ENCODE data around the gene GLIS2. TPM values are rescaled to one million over a fixed set of nuclear protein-coding genes. Genes with fewer than 3 reads are reported as not detected.

The GLIS2 gene
- total and polyA plus RNA-seq, 10 of the 15 experiments (the other 5 are each of a cell fraction or from before 2014, with no cell fraction given): 0.03 to 0.64 (median 0.18) TPM; not detected in 4

GRCh38 chr16:4271176-4272113, 44.4 kb upstream of the GLIS2 start (continued):
- TF ChIP-seq STAT3 (IDR thresholded peaks at IDR 0.05; ENCODE audit: low read depth, low read length) (no peak), NR2C2 (IDR thresholded peaks at IDR 0.05; ENCODE audit: borderline replicate concordance, control insufficient read depth, insufficient read length, low read depth) (no peak), CUX1 (IDR thresholded peaks at IDR 0.05; ENCODE audit: insufficient replicate concordance, low read depth, low read length) (no peak), HSF1 (IDR thresholded peaks at IDR 0.05; ENCODE audit: low read depth, low read length) (no peak), MAX (IDR thresholded peaks at IDR 0.05; ENCODE audit: low read depth, low read length) (peak; percentile 93), IKZF2 (IDR thresholded peaks at IDR 0.05) (peak in 1 of 2 experiments; percentile 18; a peak in 1 of 4 replicates), IRF5 (IDR thresholded peaks at IDR 0.05; ENCODE audit: borderline replicate concordance) (no peak), RUNX3 (IDR thresholded peaks at IDR 0.05; ENCODE audit: low read length) (peak; percentile 35; the same call in 1 of the 2 replicates), SUPT20H (IDR thresholded peaks at IDR 0.05; ENCODE audit: borderline replicate concordance, control insufficient read depth, low read depth, low read length) (no peak), EZH2 (IDR thresholded peaks at IDR 0.05; ENCODE audit: borderline replicate concordance, control insufficient read depth, low read depth, low read length) (no peak), E4F1 (IDR thresholded peaks at IDR 0.05; ENCODE audit: borderline replicate concordance, partially characterized antibody) (peak; percentile 75), SKIL (IDR thresholded peaks at IDR 0.05; ENCODE audit: low read depth, poor library complexity, severe bottlenecking) (no peak)
